ENCODE data around the gene POLR1G.

DNA sequence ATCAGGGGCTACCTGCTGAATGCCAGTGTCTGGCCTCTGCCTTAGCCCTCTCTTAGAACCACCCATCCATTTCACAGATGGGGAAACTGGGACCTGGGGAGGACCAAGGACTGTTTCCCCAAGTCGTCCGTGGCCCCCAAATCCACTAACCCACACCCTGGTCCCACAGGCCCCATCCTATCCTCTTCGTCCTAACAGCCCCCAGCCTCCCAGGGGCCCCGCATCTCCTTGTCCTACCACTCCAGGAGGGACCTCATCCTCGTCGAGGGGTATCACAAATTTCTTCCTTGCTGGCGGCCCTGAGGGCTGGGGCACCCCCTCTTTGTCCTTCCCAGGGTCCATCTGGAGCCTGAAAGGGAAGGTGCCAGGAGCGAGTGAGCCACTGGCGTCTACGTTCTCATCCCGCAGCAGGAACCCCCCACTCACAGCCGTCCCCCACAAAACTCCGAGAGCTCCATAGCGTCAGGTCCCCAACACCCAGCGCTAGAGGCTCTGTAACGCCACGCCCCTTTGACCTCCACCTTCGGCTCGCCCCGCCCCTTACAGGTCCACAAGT lies 16.7 kb downstream of the POLR1G start:
- TF ChIP-seq POLR2AphosphoS5 (IDR thresholded peaks at IDR 0.05): no peak
- TF ChIP-seq, protein P1, sequence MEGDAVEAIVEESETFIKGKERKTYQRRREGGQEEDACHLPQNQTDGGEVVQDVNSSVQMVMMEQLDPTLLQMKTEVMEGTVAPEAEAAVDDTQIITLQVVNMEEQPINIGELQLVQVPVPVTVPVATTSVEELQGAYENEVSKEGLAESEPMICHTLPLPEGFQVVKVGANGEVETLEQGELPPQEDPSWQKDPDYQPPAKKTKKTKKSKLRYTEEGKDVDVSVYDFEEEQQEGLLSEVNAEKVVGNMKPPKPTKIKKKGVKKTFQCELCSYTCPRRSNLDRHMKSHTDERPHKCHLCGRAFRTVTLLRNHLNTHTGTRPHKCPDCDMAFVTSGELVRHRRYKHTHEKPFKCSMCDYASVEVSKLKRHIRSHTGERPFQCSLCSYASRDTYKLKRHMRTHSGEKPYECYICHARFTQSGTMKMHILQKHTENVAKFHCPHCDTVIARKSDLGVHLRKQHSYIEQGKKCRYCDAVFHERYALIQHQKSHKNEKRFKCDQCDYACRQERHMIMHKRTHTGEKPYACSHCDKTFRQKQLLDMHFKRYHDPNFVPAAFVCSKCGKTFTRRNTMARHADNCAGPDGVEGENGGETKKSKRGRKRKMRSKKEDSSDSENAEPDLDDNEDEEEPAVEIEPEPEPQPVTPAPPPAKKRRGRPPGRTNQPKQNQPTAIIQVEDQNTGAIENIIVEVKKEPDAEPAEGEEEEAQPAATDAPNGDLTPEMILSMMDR (IDR thresholded peaks at IDR 0.05): no peak
- TF ChIP-seq POLR2A (IDR thresholded peaks at IDR 0.05): no peak

Data from prostate gland (tissue), 2 donors.